Prostate gland (tissue), 2 donors: ENCODE results near the gene ADORA3.

Source experiments
- POLR2AphosphoS5 ChIP-seq: sonication (generic); formaldehyde crosslinking; IDR thresholded peaks from one replicate; pipeline ENCODE4 v1.6.1; 2017; ENCODE audit warnings: antibody characterized with exemption
- TF ChIP-seq, protein P1 (sequence below), 4 experiments: fragments of 200-600 bp in 2 of 4; fragments of 450-650 bp in 2 of 4; sonication (generic) in 2 of 4; IDR thresholded peaks; 1 replicate in 3 of 4; 2 replicates in 1 of 4; pipeline ENCODE4 v1.5.1; 2016 to 2019; ENCODE audit warnings: antibody characterized with exemption in 4 of 4, mild to moderate bottlenecking in 2 of 4, moderate library complexity in 2 of 4

DNA sequence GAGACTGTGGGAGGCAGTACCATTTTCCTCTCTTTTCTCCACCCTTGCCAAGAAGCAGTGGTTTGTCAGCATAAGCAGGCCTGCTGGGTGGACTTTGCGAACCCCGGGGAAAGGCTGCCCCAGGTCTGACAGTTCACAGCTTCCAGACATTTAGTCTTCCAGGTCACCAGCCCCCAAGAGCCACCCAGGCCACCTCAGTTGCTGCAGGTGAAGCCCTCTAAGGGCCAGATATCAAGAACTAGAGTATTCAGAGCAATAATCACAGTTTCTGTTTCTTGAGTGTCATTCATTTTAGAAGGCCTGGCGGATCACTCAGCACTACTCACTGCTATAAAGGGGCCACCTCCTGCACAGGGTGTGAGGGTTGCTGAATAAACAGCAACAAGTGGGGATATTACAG is 9.5 kb upstream of the ADORA3 start:
- TF ChIP-seq, protein P1, sequence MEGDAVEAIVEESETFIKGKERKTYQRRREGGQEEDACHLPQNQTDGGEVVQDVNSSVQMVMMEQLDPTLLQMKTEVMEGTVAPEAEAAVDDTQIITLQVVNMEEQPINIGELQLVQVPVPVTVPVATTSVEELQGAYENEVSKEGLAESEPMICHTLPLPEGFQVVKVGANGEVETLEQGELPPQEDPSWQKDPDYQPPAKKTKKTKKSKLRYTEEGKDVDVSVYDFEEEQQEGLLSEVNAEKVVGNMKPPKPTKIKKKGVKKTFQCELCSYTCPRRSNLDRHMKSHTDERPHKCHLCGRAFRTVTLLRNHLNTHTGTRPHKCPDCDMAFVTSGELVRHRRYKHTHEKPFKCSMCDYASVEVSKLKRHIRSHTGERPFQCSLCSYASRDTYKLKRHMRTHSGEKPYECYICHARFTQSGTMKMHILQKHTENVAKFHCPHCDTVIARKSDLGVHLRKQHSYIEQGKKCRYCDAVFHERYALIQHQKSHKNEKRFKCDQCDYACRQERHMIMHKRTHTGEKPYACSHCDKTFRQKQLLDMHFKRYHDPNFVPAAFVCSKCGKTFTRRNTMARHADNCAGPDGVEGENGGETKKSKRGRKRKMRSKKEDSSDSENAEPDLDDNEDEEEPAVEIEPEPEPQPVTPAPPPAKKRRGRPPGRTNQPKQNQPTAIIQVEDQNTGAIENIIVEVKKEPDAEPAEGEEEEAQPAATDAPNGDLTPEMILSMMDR (IDR thresholded peaks at IDR 0.05): no peak
- TF ChIP-seq POLR2AphosphoS5: no peak
